Memory B cell (primary cell): Measurements from ENCODE around the gene OGDH.
"Not testable (repeated sequence)": the region's sequence is repeated elsewhere in the genome, so short reads cannot be mapped to it uniquely, and the experiment has no call there.

Experiments used
- ATAC-seq: fragments of 150-1000 bp; cut with Tn5 transposase; 2 replicates; pipeline ENCODE4 v1.10.0; 2021; ENCODE audit warnings: low read depth, mild to moderate bottlenecking, moderate library complexity
- DNase-seq, 2 donors: peaks; one replicate each; pipeline ENCODE4 v3.0.0; 2022; ENCODE audit warnings: low spot score in 2 of 2
- H3K27ac Mint-ChIP-seq: one replicate; pipeline ENCODE4 v1.8.0; 2022; ENCODE audit warnings: mild to moderate bottlenecking, moderate library complexity, mixed read lengths
- H3K27me3 Mint-ChIP-seq: one replicate; pipeline ENCODE4 v1.8.0; 2022; ENCODE audit warnings: mixed read lengths
- H3K36me3 Mint-ChIP-seq: one replicate; pipeline ENCODE4 v1.8.0; 2022; ENCODE audit warnings: mild to moderate bottlenecking, mixed read lengths
- H3K4me1 Mint-ChIP-seq: one replicate; pipeline ENCODE4 v1.8.0; 2022; ENCODE audit warnings: mixed read lengths
- H3K4me3 Mint-ChIP-seq: one replicate; pipeline ENCODE4 v1.8.0; 2022; ENCODE audit warnings: mild to moderate bottlenecking, moderate library complexity, mixed read lengths
- H3K9me3 Mint-ChIP-seq: one replicate; pipeline ENCODE4 v1.8.0; 2022; ENCODE audit warnings: mixed read lengths

Gene OGDH

DNA sequence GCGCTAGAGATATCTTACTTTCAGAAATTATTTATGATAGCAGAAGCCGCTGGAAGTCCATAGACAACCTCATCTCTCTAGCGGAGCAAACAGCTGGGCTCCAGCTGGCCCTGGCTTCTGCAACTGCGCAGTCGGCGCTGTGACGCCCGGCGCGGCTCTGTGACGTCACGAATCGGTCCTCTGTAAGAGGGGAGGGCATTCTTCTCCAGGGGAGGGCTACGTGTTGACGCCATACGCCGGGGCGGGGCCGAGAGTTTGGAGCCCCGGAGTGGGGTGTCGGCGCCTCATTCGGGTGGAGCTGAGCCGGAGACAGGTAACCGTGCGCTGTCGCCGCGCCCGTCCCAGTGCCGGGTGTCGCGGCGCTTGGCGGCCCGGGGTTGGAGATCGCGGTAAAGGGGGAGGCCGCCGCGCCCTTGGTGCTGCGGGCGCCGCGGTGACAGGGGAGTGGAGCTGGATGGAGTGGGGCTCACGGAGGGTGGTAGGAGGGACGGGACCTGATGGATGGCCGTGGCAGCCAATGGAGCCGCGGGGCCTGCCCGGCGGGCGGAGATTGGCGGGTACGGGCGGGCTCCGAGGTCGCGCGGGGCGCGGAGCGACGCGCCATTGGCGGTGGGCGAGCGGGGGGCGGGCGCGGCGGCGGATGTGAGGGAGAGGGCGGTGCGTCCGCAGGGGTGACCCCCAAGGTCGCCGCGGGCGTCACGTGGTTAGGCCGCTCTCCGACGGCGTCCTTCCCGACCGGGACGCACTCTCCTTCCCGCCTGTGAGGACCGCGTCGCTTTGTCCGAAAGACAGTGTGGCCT, at the start of gene OGDH:
Gene OGDH (plus strand): TSS at position 287 of the 800 bp plus-strand sequence. CDS start 17,717 bp downstream, outside the sequence.
- ATAC-seq (peak; percentile 85), DNase-seq (peak; percentile 99 to 100)
- no peaks in the 10 kb centered on the region for H3K36me3 Mint-ChIP-seq
- peaks cover 22% of the 10 kb centered on the region for H3K4me1 Mint-ChIP-seq
- peak within 1 kb of the TSS; percentile 98 for H3K27ac Mint-ChIP-seq
- peak within 1 kb of the TSS; percentile 94 for H3K4me3 Mint-ChIP-seq
- H3K9me3 Mint-ChIP-seq, result no peaks in the 10 kb centered on the region
- H3K27me3 Mint-ChIP-seq, result no peaks in the 10 kb centered on the region

DNA sequence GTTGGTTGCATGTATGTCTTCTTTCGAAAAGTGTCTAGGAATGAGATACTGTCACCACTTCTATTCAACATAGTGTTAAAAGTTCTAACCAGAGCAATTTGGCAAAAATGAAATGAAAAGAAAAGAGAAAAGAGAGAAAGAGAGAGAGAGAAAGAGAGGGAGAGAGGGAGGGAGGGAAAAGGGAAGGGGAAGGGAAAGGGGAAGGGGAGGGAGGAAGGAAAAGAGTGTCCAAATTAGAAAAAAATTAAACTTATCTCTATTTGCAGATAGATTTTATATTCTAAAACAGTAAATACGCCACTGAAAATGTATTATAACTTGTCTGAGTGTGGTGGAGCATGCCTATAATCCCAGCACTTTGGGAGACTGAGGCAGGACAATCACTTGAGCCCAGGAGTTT, 48.9 kb upstream of the OGDH start:
- no peaks in the 10 kb centered on the region for H3K36me3 Mint-ChIP-seq
- H3K4me1 Mint-ChIP-seq, result no peaks in the 10 kb centered on the region
- H3K27ac Mint-ChIP-seq, result no peak overlapping the region
- H3K27me3 Mint-ChIP-seq, result peaks cover 2% of the 10 kb centered on the region
- DNase-seq, result no peak
- H3K9me3 Mint-ChIP-seq, result no peaks in the 10 kb centered on the region
- no peak overlapping the region for H3K4me3 Mint-ChIP-seq
- ATAC-seq, result no peak

- Mint-ChIP-seq H3K27ac (no peak overlapping the region), H3K4me1 (peaks cover 3% of the 10 kb centered on the region), H3K27me3 (peaks cover 2% of the 10 kb centered on the region), H3K4me3 (no peak overlapping the region), H3K36me3 (no peaks in the 10 kb centered on the region), H3K9me3 (no peaks in the 10 kb centered on the region)
- ATAC-seq (no peak), DNase-seq (no peak)
Measured at GRCh38 chr7:44559485-44559884, 46.9 kb upstream of the OGDH start.

GRCh38 chr7:44561481-44561880, 44.9 kb upstream of the OGDH start:
- Mint-ChIP-seq H3K9me3 (no peaks in the 10 kb centered on the region), H3K27ac (no peak overlapping the region), H3K36me3 (peaks cover 8% of the 10 kb centered on the region), H3K4me3 (no peak overlapping the region), H3K4me1 (peaks cover 3% of the 10 kb centered on the region), H3K27me3 (peaks cover 2% of the 10 kb centered on the region)
- ATAC-seq (no peak), DNase-seq (no peak)

GRCh38 chr7:44561962-44562621, 44.3 kb upstream of the OGDH start:
- Mint-ChIP-seq H3K27me3 (peaks cover 2% of the 10 kb centered on the region), H3K4me3 (no peak overlapping the region), H3K9me3 (no peaks in the 10 kb centered on the region), H3K27ac (no peak overlapping the region), H3K36me3 (peaks cover 9% of the 10 kb centered on the region), H3K4me1 (peaks cover 5% of the 10 kb centered on the region)
- DNase-seq (no peak), ATAC-seq (no peak)

DNA sequence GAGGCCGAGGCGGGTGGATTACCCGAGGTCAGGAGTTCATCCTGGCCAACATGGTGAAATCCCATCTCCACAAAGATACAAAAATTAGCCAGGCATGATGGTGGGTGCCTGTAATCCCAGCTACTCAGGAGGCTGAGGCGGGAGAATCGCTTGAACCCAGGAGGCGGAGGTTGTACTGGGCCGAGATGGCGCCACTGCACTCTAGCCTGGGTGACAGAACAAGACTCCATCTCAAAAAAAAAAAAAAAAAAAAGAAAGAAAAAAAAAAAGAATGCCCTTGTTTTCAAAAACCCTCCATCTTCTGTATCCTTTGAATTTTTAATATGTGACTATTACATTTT, 43.8 kb upstream of the OGDH start:
- H3K36me3 Mint-ChIP-seq, result peaks cover 14% of the 10 kb centered on the region
- not testable (repeated sequence) for H3K9me3 Mint-ChIP-seq, H3K27me3 Mint-ChIP-seq, H3K4me3 Mint-ChIP-seq, DNase-seq, H3K4me1 Mint-ChIP-seq, ATAC-seq, H3K27ac Mint-ChIP-seq

- H3K9me3 Mint-ChIP-seq, result no peaks in the 10 kb centered on the region
- no peak overlapping the region for H3K4me3 Mint-ChIP-seq
- H3K27ac Mint-ChIP-seq, result peak overlapping the region; percentile 35
- ATAC-seq (no peak), DNase-seq (no peak)
- H3K4me1 Mint-ChIP-seq, result peaks cover 9% of the 10 kb centered on the region
- H3K36me3 Mint-ChIP-seq, result peaks cover 17% of the 10 kb centered on the region
- H3K27me3 Mint-ChIP-seq, result no peaks in the 10 kb centered on the region
Measured at GRCh38 chr7:44563171-44563679, 43.2 kb upstream of the OGDH start.

GRCh38 chr7:44564606-44565005, 41.8 kb upstream of the OGDH start:
- Mint-ChIP-seq H3K4me3 (no peak overlapping the region), H3K27me3 (no peaks in the 10 kb centered on the region), H3K4me1 (peaks cover 9% of the 10 kb centered on the region), H3K27ac (no peak overlapping the region), H3K9me3 (no peaks in the 10 kb centered on the region), H3K36me3 (peaks cover 28% of the 10 kb centered on the region)
- DNase-seq, result no peak
- ATAC-seq, result no peak

- Mint-ChIP-seq H3K4me3 (no peak overlapping the region), H3K9me3 (no peaks in the 10 kb centered on the region), H3K4me1 (peaks cover 9% of the 10 kb centered on the region), H3K27ac (peak overlapping the region; percentile 45), H3K27me3 (no peaks in the 10 kb centered on the region), H3K36me3 (peaks cover 32% of the 10 kb centered on the region)
- DNase-seq (peak; percentile 56 to 72), ATAC-seq (peak; percentile 94)
Measured at GRCh38 chr7:44565097-44565794, 41.2 kb upstream of the OGDH start.

DNA sequence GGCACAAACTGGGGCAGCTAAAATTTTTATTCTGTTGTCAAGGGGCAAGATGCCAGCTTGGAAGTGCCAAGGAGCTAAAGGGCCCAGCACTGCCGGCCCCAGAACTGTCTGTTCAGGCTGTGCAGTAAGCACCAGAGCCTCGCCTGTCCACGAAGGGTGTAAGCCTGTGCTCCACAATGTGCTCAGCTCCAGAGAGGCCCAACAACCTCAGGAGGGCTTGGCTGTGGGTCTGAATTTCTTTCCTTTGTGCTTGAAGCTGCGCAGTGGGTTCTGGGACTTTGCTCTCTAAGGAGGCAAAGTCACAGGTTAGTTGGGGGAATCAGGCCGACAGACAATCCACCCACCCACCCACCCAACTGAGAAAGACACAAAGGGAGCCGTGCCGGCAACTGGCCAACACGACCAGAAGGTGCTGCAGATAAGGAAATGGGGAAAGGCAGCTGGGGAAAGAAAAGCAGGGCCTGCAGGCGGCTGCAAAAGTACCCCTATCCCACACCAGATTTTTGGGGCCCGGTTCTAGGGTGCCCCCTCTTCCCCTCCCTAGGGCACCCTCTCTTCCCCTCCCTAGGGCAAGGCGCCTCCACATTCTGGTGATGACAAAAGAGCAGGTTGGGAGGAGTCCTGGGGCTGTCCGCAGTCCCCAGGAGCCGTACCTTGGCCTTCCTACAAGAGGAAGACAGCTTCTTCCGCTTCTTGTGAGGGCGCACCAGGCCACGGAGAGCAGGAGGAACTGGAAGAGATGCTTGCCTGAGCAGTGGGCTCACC, 40.5 kb upstream of the OGDH start:
- Mint-ChIP-seq H3K27ac (no peak overlapping the region), H3K4me3 (no peak overlapping the region), H3K27me3 (no peaks in the 10 kb centered on the region), H3K36me3 (peaks cover 32% of the 10 kb centered on the region), H3K4me1 (peaks cover 9% of the 10 kb centered on the region), H3K9me3 (no peaks in the 10 kb centered on the region)
- no peak for DNase-seq
- peak; percentile 46 for ATAC-seq

DNA sequence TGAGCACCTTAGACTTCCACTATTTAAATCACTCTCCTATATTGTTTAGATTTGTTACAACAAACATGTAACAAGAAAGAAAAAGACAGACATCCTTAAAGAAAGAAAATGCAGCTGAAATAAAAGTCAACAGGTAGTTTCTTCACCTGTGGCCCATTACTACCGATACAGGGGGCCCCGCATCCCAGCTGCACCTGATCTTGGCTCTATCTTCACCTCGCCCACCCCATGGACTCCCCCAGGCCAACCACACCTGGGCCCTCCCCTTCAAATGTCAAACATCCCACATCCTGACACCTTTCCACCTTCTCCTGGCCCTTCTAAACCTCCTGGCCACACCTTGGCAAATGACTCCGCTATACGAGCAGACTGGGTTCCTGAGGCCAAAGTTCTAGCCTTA, 39.7 kb upstream of the OGDH start:
- Mint-ChIP-seq H3K27me3 (no peaks in the 10 kb centered on the region), H3K4me1 (peaks cover 9% of the 10 kb centered on the region), H3K27ac (no peak overlapping the region), H3K36me3 (peaks cover 32% of the 10 kb centered on the region), H3K9me3 (no peaks in the 10 kb centered on the region), H3K4me3 (no peak overlapping the region)
- ATAC-seq, result no peak
- DNase-seq, result no peak

GRCh38 chr7:44567884-44568283, 38.5 kb upstream of the OGDH start:
- H3K36me3 Mint-ChIP-seq, result peaks cover 32% of the 10 kb centered on the region
- ATAC-seq (no peak), DNase-seq (no peak)
- H3K9me3 Mint-ChIP-seq, result no peaks in the 10 kb centered on the region
- peaks cover 15% of the 10 kb centered on the region for H3K4me1 Mint-ChIP-seq
- H3K27ac Mint-ChIP-seq, result no peak overlapping the region
- no peak overlapping the region for H3K4me3 Mint-ChIP-seq
- no peaks in the 10 kb centered on the region for H3K27me3 Mint-ChIP-seq

GRCh38 chr7:44568771-44569560, 37.5 kb upstream of the OGDH start:
- H3K4me1 Mint-ChIP-seq, result peaks cover 16% of the 10 kb centered on the region
- no peak overlapping the region for H3K4me3 Mint-ChIP-seq
- DNase-seq (no peak), ATAC-seq (no peak)
- H3K9me3 Mint-ChIP-seq, result no peaks in the 10 kb centered on the region
- no peaks in the 10 kb centered on the region for H3K27me3 Mint-ChIP-seq
- no peak overlapping the region for H3K27ac Mint-ChIP-seq
- H3K36me3 Mint-ChIP-seq, result peaks cover 32% of the 10 kb centered on the region
